Stimulated activated CD8-positive, alpha-beta memory T cell treated with anti-CD3 and anti-CD28 coated beads, Interleukin-7, amount 100 ng/mL, for 24 hours (primary cell): ENCODE results near the gene OR2M3.
"Not testable (repeated sequence)": the region's sequence is repeated elsewhere in the genome, so short reads cannot be mapped to it uniquely, and the experiment has no call there.

ENCODE experiments used
- DNase-seq: peaks from one replicate; pipeline ENCODE4 v3.0.0-alpha.2; 2020; ENCODE audit warnings: low read depth

Gene OR2M3, protein sequence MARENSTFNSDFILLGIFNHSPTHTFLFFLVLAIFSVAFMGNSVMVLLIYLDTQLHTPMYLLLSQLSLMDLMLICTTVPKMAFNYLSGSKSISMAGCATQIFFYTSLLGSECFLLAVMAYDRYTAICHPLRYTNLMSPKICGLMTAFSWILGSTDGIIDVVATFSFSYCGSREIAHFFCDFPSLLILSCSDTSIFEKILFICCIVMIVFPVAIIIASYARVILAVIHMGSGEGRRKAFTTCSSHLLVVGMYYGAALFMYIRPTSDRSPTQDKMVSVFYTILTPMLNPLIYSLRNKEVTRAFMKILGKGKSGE

DNA sequence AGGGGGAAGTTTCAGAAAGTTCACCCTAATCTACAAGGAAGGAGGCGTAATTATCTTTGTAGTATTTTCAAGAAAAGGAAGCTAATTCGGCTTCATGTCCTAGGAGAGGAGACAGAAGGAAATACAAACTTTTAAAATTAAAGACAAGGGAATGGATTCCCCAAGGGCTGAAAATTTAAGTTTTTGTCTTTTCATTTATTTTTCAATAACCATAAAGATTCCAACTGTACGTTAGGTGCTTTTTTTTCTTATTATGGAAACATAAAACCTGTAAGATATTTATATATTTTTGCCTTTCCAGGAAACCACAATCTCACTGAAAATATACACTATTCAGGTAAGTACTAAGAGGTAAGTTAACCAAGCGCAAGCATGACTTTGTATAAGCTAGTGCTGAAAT is at the start of gene OR2M3:
OR2M3 (plus strand) TSS at position 301 of the 400 bp plus-strand sequence. CDS start 5,803 bp downstream, outside the sequence.
- no peak for DNase-seq

DNA sequence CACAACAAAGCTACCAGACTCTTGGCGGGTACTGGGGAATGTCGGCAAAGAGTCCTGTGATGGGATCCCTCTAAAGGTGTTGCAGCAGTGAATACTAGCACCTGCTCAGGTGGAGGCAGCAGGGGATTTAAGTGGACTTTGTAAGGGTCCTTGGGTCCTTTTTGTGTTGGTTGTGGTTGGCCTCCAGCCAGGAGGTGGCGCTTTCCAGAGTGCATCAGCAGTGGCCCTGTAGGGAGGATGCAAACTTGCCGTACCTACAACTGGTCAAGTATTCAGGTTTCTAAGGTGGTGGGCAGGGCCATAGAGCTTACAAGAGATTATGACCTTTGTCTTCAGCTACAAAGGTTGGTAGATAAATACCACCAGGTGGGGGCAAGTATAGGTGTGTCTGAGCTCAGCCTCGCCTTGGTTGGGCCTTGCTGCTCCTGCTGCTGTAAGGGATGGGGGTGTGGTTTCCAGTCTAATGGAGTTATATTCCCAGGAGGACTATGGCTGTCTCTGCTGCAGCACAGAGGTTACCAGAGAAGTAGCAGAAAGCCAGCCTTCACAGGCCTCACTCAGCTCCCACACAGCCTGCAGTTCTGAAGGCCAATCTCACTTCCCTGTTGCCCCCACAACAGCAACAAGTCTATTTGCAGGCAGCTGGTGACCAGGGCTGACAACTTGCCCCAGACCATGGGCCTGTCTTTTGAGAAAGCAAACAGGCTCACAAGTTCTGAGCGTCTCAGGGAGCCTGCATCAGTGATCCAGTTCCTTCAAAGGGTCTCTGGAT is 44.8 kb upstream of the OR2M3 start:
- DNase-seq = no peak

DNA sequence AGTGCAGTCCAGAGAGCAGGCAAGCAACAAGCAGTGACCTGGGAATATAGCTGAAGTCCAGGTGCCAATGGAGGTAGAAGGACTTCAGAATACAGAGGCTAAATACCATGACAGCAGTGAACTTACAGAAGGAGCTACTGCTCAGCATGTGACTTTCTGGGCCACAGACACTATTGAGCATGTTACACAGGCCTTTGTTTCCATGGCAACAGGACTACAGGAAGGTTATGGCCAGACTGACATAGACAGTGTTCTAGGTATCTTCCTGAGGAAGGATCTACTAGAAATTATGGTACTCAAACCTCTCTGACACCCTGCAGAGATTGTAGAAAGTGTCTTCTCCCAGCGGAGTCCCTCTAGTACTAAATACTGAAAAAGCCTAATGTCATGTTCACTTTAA is 41.1 kb upstream of the OR2M3 start:
- no peak for DNase-seq

DNA sequence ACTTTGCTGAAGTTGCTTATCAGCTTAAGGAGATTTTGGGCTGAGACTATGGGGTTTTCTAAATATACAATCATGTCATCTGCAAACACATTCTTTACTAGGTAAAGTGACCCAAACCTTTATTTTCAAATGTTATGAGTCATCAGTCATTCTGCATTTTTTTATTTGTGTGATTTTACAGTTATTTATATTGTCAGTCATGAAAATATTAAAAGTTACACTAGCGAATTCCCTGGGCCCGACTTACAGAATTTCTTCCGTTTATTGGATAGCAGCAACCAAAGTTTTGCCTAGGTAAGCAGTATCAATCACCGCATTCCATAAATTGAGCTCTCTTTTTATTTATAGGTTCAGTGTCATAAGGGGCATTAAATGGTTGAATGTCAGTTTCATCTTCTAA is 38.3 kb upstream of the OR2M3 start:
- no peak for DNase-seq

DNA sequence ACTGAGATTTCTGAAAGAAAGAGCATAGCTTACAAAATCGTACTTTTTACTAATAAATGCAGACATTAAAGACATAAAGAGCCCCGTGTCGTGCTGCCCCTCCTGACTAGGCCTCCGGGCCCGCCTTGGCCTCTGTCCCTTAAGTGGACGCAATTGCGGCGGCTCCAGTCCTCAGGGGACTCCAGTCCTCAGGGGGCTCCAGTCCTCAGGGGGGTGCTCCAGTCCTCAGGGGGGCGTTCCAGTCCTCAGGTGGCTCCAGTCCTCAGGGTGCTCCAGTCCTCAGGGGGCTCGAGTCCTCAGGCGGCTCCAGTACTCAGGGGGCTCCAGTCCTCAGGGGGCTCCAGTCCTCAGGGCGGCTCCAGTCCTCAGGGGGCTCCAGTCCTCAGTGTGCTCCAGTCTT is 33.0 kb upstream of the OR2M3 start:
- DNase-seq = no peak

DNA sequence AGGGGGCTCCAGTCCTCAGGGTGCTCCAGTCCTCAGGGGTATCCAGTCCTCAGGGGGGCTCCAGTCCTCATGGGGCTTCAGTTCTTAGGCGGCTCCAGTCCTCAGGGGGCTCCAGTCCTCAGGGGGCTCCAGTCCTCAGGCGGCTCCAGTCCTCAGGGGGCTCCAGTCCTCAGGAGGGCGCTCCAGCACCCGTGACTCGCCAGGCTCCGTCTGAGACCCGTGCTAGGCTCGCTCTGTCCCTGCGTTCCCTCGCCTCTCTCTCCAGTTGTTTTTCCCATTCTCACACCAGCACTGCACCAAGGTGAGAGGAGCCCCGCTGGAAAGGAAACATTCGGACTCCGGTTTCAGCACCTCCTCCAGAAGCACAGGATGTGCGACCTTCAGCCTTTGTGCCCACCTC is 31.9 kb upstream of the OR2M3 start:
- DNase-seq = no peak

DNA sequence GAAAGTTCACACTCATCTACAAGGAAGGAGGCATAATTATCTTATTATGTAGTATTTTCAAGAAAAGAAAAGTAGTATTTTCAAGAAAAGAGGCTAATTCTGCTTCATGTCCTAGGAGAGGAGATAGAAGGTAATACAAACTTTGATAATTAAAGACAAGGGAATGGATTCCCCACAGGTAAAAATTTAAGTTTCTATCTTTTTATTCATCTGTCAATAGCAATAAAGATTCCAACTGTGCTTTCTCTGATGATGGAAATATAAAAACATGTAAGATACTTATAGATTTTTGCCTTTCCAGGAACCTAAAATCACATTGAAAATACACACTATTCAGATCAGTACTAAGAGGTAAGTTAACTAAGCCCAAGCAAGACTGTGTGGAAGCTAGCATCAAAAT is 22.5 kb upstream of the OR2M3 start, which contains the start of gene OR2M2:
OR2M2 (plus strand) TSS at position 301 of the 400 bp plus-strand sequence. CDS start 5,165 bp downstream, outside the sequence.
- DNase-seq = no peak

DNA sequence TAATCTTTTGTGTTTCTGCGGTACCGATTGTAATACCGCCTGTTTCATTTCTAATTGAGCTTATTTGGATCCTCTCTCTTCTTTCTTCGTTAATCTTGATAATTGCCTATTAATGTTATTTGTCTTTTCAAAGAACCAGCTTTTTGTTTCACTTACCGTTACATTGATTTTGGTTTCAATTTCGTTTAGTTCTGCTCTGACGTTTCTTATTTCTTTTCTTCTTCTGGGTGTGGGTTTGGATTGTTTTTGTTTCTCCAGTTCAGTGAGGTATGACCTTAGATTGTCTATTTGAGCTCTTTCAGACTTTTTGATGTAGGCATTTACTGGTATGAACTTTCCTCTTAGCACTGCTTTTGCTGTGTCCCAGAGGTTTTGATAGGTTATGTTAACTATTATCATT is 13.1 kb upstream of the OR2M3 start:
- DNase-seq = no peak

DNA sequence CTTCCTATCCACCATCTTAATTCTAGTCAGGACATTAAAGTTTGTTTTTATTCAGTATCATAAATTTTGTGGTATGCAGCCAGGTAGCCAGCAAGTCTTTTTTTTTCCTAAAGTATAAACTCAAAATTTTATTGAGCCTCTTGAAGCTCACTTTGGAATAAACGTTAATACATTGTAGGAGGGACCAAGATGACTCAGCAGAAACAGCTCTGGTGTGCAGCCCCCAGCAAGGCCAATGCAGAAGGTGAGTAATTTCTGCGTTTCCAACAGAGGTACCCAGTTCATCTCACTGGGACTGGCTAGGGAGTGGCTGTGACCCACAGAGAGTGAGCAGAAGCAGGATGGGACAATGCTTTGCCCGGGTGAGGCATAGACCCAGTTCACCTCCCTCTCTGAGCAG is 9.7 kb upstream of the OR2M3 start:
- no peak for DNase-seq

DNA sequence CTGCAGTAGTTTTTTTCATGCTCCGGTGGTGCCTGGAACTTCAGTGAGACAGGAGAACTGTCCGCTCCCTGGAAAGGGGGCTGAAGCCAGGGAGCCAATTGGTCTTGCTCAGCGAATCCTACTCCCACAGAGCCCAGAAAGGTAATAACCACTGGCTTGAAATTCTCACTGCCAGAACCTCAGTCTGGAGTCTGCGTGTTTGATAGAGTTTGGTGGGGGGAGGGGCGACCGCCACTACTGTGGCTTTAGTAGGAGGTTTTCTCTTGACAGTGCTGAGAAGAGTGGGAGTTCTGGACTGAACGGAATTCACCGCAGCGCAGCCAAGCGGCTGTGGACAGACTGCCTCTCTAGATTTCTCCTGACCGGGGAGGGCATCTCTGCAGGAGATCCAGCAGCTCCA is 8.0 kb upstream of the OR2M3 start:
- no peak for DNase-seq

DNA sequence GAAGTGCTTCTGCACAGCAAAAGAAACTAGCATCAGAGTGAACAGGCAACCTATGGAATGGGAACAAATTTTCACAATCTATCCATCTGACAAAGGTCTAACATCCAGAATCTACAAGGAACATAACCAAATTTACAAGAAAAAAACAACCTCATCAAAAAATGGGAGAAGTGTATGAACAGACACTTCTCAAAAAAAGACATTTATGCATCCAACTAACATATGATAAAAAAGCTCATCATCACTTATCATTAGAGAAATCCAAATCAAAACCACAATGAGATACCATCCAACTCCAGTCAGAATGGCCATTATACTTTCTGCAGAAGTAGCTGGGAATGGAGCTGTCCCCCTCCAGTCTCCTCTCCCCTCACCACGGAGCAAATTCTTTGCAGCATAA is 2.9 kb upstream of the OR2M3 start:
- no peak for DNase-seq

DNA sequence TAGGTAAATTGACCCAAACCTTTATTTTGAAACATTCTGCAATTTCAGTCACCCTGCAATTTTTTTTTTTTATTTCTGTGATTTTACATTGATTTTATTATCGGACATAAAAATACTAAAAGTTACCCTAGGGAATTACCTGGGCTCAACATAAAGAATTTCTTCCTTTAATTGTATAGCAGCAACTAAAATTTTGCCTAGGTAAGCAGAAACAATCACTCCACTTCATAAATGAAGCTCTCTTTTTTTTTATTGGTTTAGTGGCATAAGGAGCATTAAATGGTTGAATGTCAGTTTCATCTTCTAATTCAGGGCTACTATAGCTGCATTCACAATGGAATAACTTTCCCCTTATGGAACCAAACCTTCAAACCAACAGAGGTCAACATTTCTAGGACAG is 18.8 kb downstream of the OR2M3 start:
- no peak for DNase-seq

DNA sequence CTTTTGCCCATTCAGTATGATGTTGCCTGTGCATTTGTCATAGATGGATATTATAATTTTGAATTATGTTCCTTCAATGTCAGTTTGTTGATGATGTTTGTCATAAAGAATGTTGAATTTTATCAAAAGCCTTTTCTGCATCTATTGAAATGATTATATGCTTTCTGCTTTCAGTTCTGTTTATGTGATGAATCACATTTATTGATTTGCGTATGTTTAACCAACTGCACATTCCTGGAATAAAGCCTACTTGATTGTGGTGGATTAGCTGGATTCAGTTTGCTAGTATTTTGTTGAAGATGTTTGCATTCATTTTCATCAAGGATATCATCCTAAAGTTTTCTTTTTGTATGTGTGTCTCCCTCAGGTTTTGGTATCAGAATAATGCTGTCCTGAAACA is 28.5 kb downstream of the OR2M3 start:
- DNase-seq = no peak

DNA sequence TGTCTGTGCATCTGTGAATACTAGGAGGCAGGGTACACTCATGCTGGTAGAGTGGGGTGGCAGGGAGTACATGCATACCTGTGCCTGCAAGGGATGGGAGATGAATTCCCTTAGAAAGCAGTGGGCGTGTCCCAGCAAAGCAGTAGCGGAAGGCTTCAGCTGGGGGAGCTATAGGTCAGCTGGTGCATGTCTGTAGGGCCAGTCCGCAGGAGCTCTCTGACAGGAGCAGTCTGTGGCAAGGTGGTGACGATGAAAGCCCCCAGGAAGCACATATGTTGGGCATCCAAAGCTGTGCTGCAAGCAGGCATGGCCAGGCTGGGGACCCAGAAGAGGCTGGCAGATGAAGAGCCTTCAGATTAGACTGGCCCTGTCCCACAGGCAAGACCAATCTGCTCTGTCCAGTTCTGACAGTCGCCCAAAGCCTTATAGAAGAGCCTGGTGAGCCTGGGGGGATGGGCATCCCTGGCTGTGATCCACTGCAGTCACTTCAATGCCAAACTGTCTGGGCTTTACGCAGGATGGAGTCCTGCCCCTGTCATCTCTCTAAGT is 32.4 kb downstream of the OR2M3 start:
- no peak for DNase-seq

DNA sequence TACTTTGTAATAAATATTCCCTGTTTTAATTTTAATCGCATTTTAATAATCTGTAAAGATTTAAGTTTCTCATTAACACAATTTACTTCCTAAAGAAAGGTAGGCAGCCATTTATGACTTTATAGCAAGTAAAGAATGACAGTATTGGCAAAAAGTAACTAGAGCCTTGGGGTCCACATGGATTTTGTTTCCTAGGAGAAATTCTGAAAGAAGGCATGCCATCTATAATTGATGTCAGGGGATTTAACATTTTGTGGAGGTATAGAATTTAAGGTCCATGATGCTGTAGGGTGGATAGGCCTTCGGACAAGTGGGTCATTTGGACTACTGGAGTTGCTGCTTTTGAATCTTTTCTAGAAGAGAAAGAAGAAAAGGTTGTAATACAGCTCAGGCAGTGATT is 34.1 kb downstream of the OR2M3 start, which contains the start of gene OR2M4:
OR2M4 (plus strand) TSS at position 301 of the 400 bp plus-strand sequence. CDS start 7,512 bp downstream, outside the sequence.
- DNase-seq = no peak

DNA sequence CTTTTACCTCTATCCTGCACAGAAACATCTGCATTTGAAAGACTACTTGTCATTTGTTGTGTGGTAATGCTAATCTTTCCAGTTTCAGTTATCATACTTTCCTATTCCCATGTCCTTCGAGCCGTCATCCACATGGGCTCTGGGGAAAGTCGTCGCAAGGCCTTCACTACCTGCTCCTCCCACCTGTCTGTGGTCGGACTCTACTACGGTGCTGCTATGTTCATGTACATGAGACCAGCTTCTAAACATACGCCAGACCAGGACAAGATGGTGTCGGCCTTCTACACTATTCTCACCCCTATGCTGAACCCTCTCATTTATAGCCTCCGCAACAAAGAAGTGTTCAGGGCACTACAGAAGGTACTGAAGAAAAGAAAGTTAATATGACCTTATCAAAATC is 42.4 kb downstream of the OR2M3 start:
- DNase-seq = no peak

DNA sequence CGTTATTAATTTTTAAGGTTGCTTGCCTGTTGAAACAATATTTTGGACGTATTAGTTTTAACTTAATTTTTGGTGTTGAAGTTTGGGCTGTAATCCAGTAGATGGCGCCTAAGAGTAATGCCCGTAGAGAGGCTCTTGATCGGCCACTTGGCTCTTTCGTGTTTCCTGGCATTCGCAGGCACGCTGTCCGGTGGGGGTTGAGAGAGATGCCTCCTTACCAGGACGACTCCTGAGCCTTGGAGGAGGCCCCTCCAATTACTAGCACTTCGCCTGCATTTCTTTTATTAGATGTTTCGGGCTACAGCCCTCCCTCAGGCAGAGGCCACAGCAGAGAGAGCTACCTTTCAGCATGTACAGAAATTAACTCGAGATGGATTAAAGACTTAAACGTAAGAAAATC is 46.1 kb downstream of the OR2M3 start:
- DNase-seq = no peak

DNA sequence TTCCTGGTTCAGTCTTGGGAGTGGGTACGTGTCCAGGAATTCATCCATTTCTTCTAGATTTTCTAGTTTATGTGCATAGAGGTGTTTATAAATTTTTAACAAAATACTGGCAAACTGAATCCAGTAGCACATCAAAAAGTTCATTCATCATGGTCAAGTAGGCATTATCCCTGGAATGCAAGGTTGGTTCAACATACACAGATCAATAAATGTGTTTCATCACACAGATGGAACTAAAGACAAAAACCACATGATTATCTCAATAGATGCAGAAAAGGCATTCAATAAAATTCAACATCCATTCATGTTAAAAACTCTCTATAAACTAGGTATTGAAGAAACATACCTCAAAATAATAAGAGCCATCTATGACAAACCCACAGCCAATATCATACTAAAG is 62.2 kb downstream of the OR2M3 start:
- not testable (repeated sequence) for DNase-seq
